ENCODE measurements around the gene FBN1. TPM values are rescaled to one million over a fixed set of nuclear protein-coding genes. Genes with fewer than 3 reads are reported as not detected.

Gene FBN1
- total and polyA plus RNA-seq, 2 experiments from 2014 or later, result 1.9 to 3.8 TPM

GRCh38 chr15:48478581-48478980, 166.9 kb downstream of the FBN1 start (continued):
- TF ChIP-seq ZNF462 (CRISPR knock-in tag; IDR thresholded peaks at IDR 0.05) (no peak), ZNF114 (CRISPR knock-in tag; IDR thresholded peaks at IDR 0.05) (no peak), CTCF (conservative IDR thresholded peaks at IDR 0.05; ENCODE audit: low read depth in 2 of 2) (no peak)

GRCh38 chr15:48477795-48478360, 167.6 kb downstream of the FBN1 start:
- no peak for ATAC-seq
- Histone ChIP-seq H3K36me3 (ENCODE audit: insufficient read depth) (no peaks in the 10 kb centered on the region), H3K79me2 (replicated peaks; ENCODE audit: insufficient read depth) (no peaks in the 10 kb centered on the region), H3K27ac (ENCODE audit: low read depth) (no peak overlapping the region), H4K20me1 (replicated peaks; ENCODE audit: insufficient read depth) (no peaks in the 10 kb centered on the region), H3K4me3 (no peak overlapping the region), H3K9me2 (ENCODE audit: insufficient read depth) (no peaks in the 10 kb centered on the region), H2AFZ (no peak overlapping the region), H3K27me3 (ENCODE audit: insufficient read depth) (no peaks in the 10 kb centered on the region), H3F3A (replicated peaks; ENCODE audit: low read depth) (no peaks in the 10 kb centered on the region), H3K4me1 (ENCODE audit: insufficient read depth) (no peaks in the 10 kb centered on the region; the same call in none of the 2 replicates), H3K4me2 (no peak overlapping the region; the same call in 1 of the 2 replicates)
- no peak for DNase-seq (ENCODE audit: low spot score)
- peak overlapping the region; percentile 15; the same call in 1 of the 2 replicates for H3K27ac Mint-ChIP-seq
- H3K4me1 Mint-ChIP-seq, result peaks cover 30% of the 10 kb centered on the region; the same call in 2 of the 3 replicates
- H3K9me3 Mint-ChIP-seq, result no peaks in the 10 kb centered on the region
- no peak overlapping the region for H3K4me3 Mint-ChIP-seq
- H3K27me3 Mint-ChIP-seq (ENCODE audit: insufficient read depth, low read depth, poor library complexity), result no peaks in the 10 kb centered on the region
- no peaks in the 10 kb centered on the region for H3K36me3 Mint-ChIP-seq (ENCODE audit: low read depth)
- TF ChIP-seq ZNF331 (CRISPR knock-in tag; IDR thresholded peaks at IDR 0.05; ENCODE audit: low read depth), result no peak
- no peak for TF ChIP-seq REST (IDR thresholded peaks at IDR 0.05; ENCODE audit: unreplicated experiment)
- no peak for TF ChIP-seq JUNB (IDR thresholded peaks at IDR 0.05; ENCODE audit: unreplicated experiment)
- no peak for TF ChIP-seq EZH2 (IDR thresholded peaks at IDR 0.05; ENCODE audit: low read depth, unreplicated experiment)
- no peak for TF ChIP-seq NANOG (IDR thresholded peaks at IDR 0.05; ENCODE audit: borderline replicate concordance)
- no peak for TF ChIP-seq CTCF (conservative IDR thresholded peaks at IDR 0.05; ENCODE audit: low read depth in 2 of 2)
- TF ChIP-seq ETS1 (IDR thresholded peaks at IDR 0.05), result no peak
